DMS53 treated with DMSO at 0.1 percent for 48 hours (cell line): ENCODE data around the gene CAPN15.

ENCODE experiments used
- DNase-seq: peaks from one replicate; lab custom pipeline; 2025; ENCODE audit not compliant: unreplicated experiment; lab: John Stamatoyannopoulos, UW

CAPN15 gene

GRCh38 chr16:574021-574760 is 46.7 kb downstream of the CAPN15 start:
- DNase-seq: no peak

GRCh38 chr16:575354-576196 is 48.1 kb downstream of the CAPN15 start:
- DNase-seq: no peak

GRCh38 chr16:576197-576822 is 48.8 kb downstream of the CAPN15 start:
- no peak for DNase-seq

GRCh38 chr16:576823-577201 is 49.3 kb downstream of the CAPN15 start:
- DNase-seq: no peak

- no peak for DNase-seq
Measured at GRCh38 chr16:577796-578195, 50.3 kb downstream of the CAPN15 start.

GRCh38 chr16:578232-578869 is 50.8 kb downstream of the CAPN15 start:
- DNase-seq: no peak

- DNase-seq: no peak
Measured at GRCh38 chr16:578870-579405, 51.4 kb downstream of the CAPN15 start.

- DNase-seq: no peak
Measured at GRCh38 chr16:580141-580945, 52.8 kb downstream of the CAPN15 start.

GRCh38 chr16:580946-581498 is 53.5 kb downstream of the CAPN15 start:
- DNase-seq: no peak

GRCh38 chr16:582218-582613 is 54.7 kb downstream of the CAPN15 start:
- no peak for DNase-seq

- no peak for DNase-seq
Measured at GRCh38 chr16:582614-583331, 55.3 kb downstream of the CAPN15 start.

- peak; percentile 43 for DNase-seq
Measured at GRCh38 chr16:583470-583814, 55.9 kb downstream of the CAPN15 start.

GRCh38 chr16:583815-584591 is 56.5 kb downstream of the CAPN15 start:
- peak; percentile 49 for DNase-seq

- peak; percentile 20 for DNase-seq
Measured at GRCh38 chr16:585351-585750, 57.8 kb downstream of the CAPN15 start.

GRCh38 chr16:586047-586644 is 58.6 kb downstream of the CAPN15 start:
- DNase-seq: no peak

- DNase-seq: no peak
Measured at GRCh38 chr16:586645-587590, 59.4 kb downstream of the CAPN15 start.

GRCh38 chr16:588639-588888 is 61.1 kb downstream of the CAPN15 start:
- no peak for DNase-seq
